K562 (cell line): Measurements from ENCODE around the gene CDC14A. TPM values are rescaled to one million over a fixed set of nuclear protein-coding genes. Genes with fewer than 3 reads are reported as not detected.

Experiments used
- ATAC-seq: fragments of 200-7000 bp; cut with Tn5 transposase; 3 replicates; pipeline ENCODE4 v1.9.1; 2020; ENCODE audit warnings: moderate library complexity
- BruUV-seq: library from RNA; stranded (reverse); fragments of 400-500 nt; replicated peaks from 2 replicates; lab custom pipeline; 2021; lab: Mats Ljungman, UMichigan
- CTCF ChIA-PET: fragments of 300-600 bp; formaldehyde crosslinking; extraction: SDS; loops from one replicate; lab custom pipeline; 2021; ENCODE audit warnings: low intra/inter-chr PET ratio; lab: Yijun Ruan, JAX
- POLR2A ChIA-PET: fragments of 300-600, 350-650 bp; sonication (Branson Sonifier 250); formaldehyde crosslinking; extraction: SDS; loops from one replicate; lab custom pipeline; 2021; ENCODE audit warnings: antibody characterized with exemption, inconsistent platforms; lab: Yijun Ruan, JAX
- DNase-seq, 4 experiments: peaks; one replicate each; pipeline versions ENCODE4 v3.0.0 to v3.0.0-alpha.2; 2011 to 2018; ENCODE audit warnings: low spot score in 3 of 4, mixed read lengths in 3 of 4; ENCODE audit errors: extremely low read depth in 1 of 4
- FAIRE-seq: peaks from 2 replicates; lab custom pipeline; 2011; peaks lifted over from hg19 to GRCh38; lab: Jason Lieb, UNC
- H2AFZ ChIP-seq: 2 replicates; pipeline ENCODE4 v1.6.0; 2011; ENCODE audit warnings: low read depth, low read length, control low read depth, inconsistent platforms
- H3K27ac ChIP-seq: fragments of 200-600 bp; 3 replicates; pipeline ENCODE4 v1.8.0; 2011; ENCODE audit warnings: low read depth, mild to moderate bottlenecking, control low read depth, inconsistent platforms, low read length, moderate library complexity, mixed read lengths; ENCODE audit errors: extremely low read depth
- H3K27me3 ChIP-seq, 2 experiments: fragments of 300-600 bp in 1 of 2; 2 replicates in 1 of 2; 3 replicates in 1 of 2; pipeline versions ENCODE4 v1.6.0 to v1.8.0; 2011; ENCODE audit warnings: inconsistent platforms in 2 of 2, low read length in 2 of 2, mild to moderate bottlenecking in 1 of 2, mixed read lengths in 1 of 2, moderate library complexity in 1 of 2; ENCODE audit not compliant: control insufficient read depth in 2 of 2, insufficient read depth in 2 of 2
- H3K36me3 ChIP-seq: fragments of 300-600 bp; 3 replicates; pipeline ENCODE4 v1.8.0; 2011; ENCODE audit warnings: mild to moderate bottlenecking, low read length, inconsistent platforms; ENCODE audit not compliant: control insufficient read depth, insufficient read depth
- H3K4me1 ChIP-seq, 2 experiments: fragments of 200-600 bp in 1 of 2; replicated peaks in 1 of 2; 2 replicates in 1 of 2; 3 replicates in 1 of 2; pipeline versions ENCODE4 v1.5.1 to v1.8.0; 2011; ENCODE audit warnings: inconsistent platforms in 2 of 2, low read length in 2 of 2, mild to moderate bottlenecking in 1 of 2, mixed read lengths in 1 of 2, moderate library complexity in 1 of 2; ENCODE audit not compliant: control insufficient read depth in 2 of 2, insufficient read depth in 2 of 2
- H3K4me2 ChIP-seq: 2 replicates; pipeline ENCODE4 v1.6.1; 2011; ENCODE audit warnings: low read length, control low read depth, inconsistent platforms, mixed read lengths; ENCODE audit not compliant: insufficient read depth
- H3K4me3 ChIP-seq: fragments of 200-600 bp; sonication (generic), shearing (Covaris generic); 2 replicates; pipeline ENCODE4 v1.5.1; 2016; ENCODE audit warnings: control low read depth, inconsistent platforms
- H3K79me2 ChIP-seq: fragments of 200-600 bp; 3 replicates; pipeline ENCODE4 v1.8.0; 2011; ENCODE audit warnings: low read length, inconsistent platforms; ENCODE audit not compliant: control insufficient read depth, insufficient read depth
- H3K9ac ChIP-seq, 2 experiments: 2 replicates each; pipeline versions ENCODE4 v1.6.0 to v1.6.1; 2011; ENCODE audit warnings: low read depth in 2 of 2, low read length in 2 of 2, control low read depth in 1 of 2, inconsistent platforms in 1 of 2, mild to moderate bottlenecking in 1 of 2, mixed read lengths in 1 of 2; ENCODE audit not compliant: insufficient read depth in 1 of 2
- H3K9me1 ChIP-seq: one replicate; pipeline ENCODE4 v1.6.0; 2011; ENCODE audit warnings: inconsistent platforms, mild to moderate bottlenecking, low read length, moderate library complexity; ENCODE audit not compliant: control insufficient read depth, insufficient read depth
- H3K9me3 ChIP-seq: replicated peaks from 2 replicates; pipeline ENCODE4 v1.5.1; 2011; ENCODE audit warnings: low read depth, low read length, inconsistent platforms; ENCODE audit not compliant: control insufficient read depth, insufficient read depth
- H4K20me1 ChIP-seq: replicated peaks from 2 replicates; pipeline ENCODE4 v1.6.1; 2011; ENCODE audit warnings: low read length, inconsistent platforms, mixed read lengths; ENCODE audit not compliant: control insufficient read depth, insufficient read depth
- CHD2 ChIP-seq: IDR thresholded peaks from 2 replicates; pipeline ENCODE4 v1.6.1; 2011; ENCODE audit warnings: low read depth, low read length
- CREB3 ChIP-seq: fragments of 450-650 bp; conservative IDR thresholded peaks from 2 replicates; pipeline ENCODE4 v1.6.1; 2016; ENCODE audit warnings: missing genetic modification characterization, low read depth, mild to moderate bottlenecking, missing compliant biosample characterization, moderate library complexity
- CREB3L1 ChIP-seq: fragments of 450-650 bp; IDR thresholded peaks from 2 replicates; pipeline ENCODE4 v1.6.1; 2014; ENCODE audit warnings: low read depth, mild to moderate bottlenecking, moderate library complexity, borderline replicate concordance
- DIDO1 ChIP-seq: fragments of 450-650 bp; IDR thresholded peaks from 2 replicates; pipeline ENCODE4 v1.6.1; 2016; ENCODE audit warnings: low read depth, missing biosample characterization, missing genetic modification characterization
- ETV5 ChIP-seq: sonication (generic); formaldehyde crosslinking; IDR thresholded peaks from 2 replicates; pipeline ENCODE4 v1.4.0; 2020; ENCODE audit warnings: low read depth, mild to moderate bottlenecking, missing genetic modification reagents
- FOXK2 ChIP-seq, 2 experiments: fragments of 450-650 bp; IDR thresholded peaks in 1 of 2; conservative IDR thresholded peaks in 1 of 2; 2 replicates each; pipeline ENCODE4 v1.6.1; 2016; ENCODE audit warnings: low read depth in 2 of 2, mild to moderate bottlenecking in 1 of 2
- GABPA ChIP-seq: fragments of 200-800 bp; sonication (Bioruptor generic); conservative IDR thresholded peaks from 2 replicates; pipeline ENCODE4 v1.6.1; 2016; ENCODE audit warnings: low read depth, missing genetic modification characterization, missing compliant biosample characterization
- GTF2A2 ChIP-seq: IDR thresholded peaks from 2 replicates; pipeline ENCODE4 v1.6.1; 2016; ENCODE audit warnings: mild to moderate bottlenecking, missing genetic modification characterization, missing compliant biosample characterization
- HNRNPK ChIP-seq: fragments of 200-400 bp; formaldehyde crosslinking; IDR thresholded peaks from one replicate; pipeline ENCODE4 v1.6.1; 2018; ENCODE audit warnings: mild to moderate bottlenecking, low read depth, low read length; ENCODE audit not compliant: poor library complexity, severe bottlenecking
- MLLT1 ChIP-seq, 2 experiments: fragments of 450-650 bp; IDR thresholded peaks; 2 replicates each; pipeline ENCODE4 v1.6.1; 2016
- RAD51 ChIP-seq: fragments of 450-650 bp; IDR thresholded peaks from 2 replicates; pipeline ENCODE4 v1.7.1; 2016; ENCODE audit warnings: low read depth, mild to moderate bottlenecking, borderline replicate concordance
- RNF2 ChIP-seq: sonication (generic); IDR thresholded peaks from 2 replicates; pipeline ENCODE4 v1.6.1; 2016
- SIN3A ChIP-seq, 2 experiments: fragments of 150-350 bp in 1 of 2; IDR thresholded peaks; 2 replicates each; pipeline ENCODE4 v1.6.1; 2011 to 2016; ENCODE audit warnings: borderline replicate concordance in 2 of 2, low read depth in 2 of 2, low read length in 2 of 2, mild to moderate bottlenecking in 2 of 2, moderate library complexity in 2 of 2; ENCODE audit not compliant: control insufficient read depth in 1 of 2
- SMC3 ChIP-seq: conservative IDR thresholded peaks from 2 replicates; pipeline ENCODE4 v1.6.1; 2011; ENCODE audit warnings: low read depth, low read length, improper control_type of control experiment; ENCODE audit not compliant: insufficient read depth
- TOE1 ChIP-seq, 2 experiments: fragments of 450-650 bp in 1 of 2; sonication (generic) in 1 of 2; formaldehyde crosslinking in 1 of 2; IDR thresholded peaks; 2 replicates each; pipeline versions ENCODE4 v1.7.1 to v1.8.0; 2016 to 2022; ENCODE audit warnings: borderline replicate concordance in 2 of 2, mild to moderate bottlenecking in 2 of 2, antibody characterized with exemption in 1 of 2, inconsistent platforms in 1 of 2, low read depth in 1 of 2, missing genetic modification reagents in 1 of 2, moderate library complexity in 1 of 2
- ZNF324 ChIP-seq: fragments of 250-450 bp; sonication (Bioruptor Pico); IDR thresholded peaks from 2 replicates; pipeline ENCODE4 v1.4.0; 2020; ENCODE audit warnings: mild to moderate bottlenecking
- ZNF707 ChIP-seq: fragments of 250-450 bp; sonication (Bioruptor Pico); conservative IDR thresholded peaks from 2 replicates; pipeline ENCODE4 v1.8.0; 2022; ENCODE audit warnings: inconsistent platforms, mild to moderate bottlenecking, moderate library complexity
- ZNF766 ChIP-seq: fragments of 200-800 bp; sonication (Bioruptor generic); conservative IDR thresholded peaks from 2 replicates; pipeline ENCODE4 v1.6.1; 2016; ENCODE audit warnings: missing genetic modification characterization, missing compliant biosample characterization
- WGBS: fragments of 100-300 bp; shearing (Covaris generic); methylation state at CpG from one replicate; pipeline ENCODE4 v1.1.6; 2016; ENCODE audit warnings: low coverage, mixed read lengths; ENCODE audit not compliant: insufficient coverage; ENCODE audit errors: missing lambda C conversion rate; 5-methylcytosine and 5-hydroxymethylcytosine counted together
- in situ Hi-C: fragments of 300-500 bp; cut with MboI; formaldehyde crosslinking; loops from 4 replicates; pipeline ENCODE4 v1.15.0; 2018; ENCODE audit warnings: inconsistent platforms, mixed read lengths
- intact Hi-C: fragments of 100-400 bp; cut with micrococcal nuclease; formaldehyde crosslinking; loops from 2 replicates; pipeline ENCODE4 v1.14.2; 2022
- polyA plus RNA-seq, 8 experiments: library from polyadenylated mRNA; depleted of rRNA in 4 of 8; stranded (reverse) in 5 of 8; unstranded in 3 of 8; fragments of >200 nt; fragmentation: Nextera tagmentation in 2 of 8; fragmentation: Illumina TruSeq in 1 of 8; extraction: Ambion mirVana in 2 of 8; extraction: Trizol in 1 of 8; gene quantifications; 2 replicates each; pipeline versions ENCODE4 v1.2.1 to v1.2.3, GENCODE V29; 2011 to 2014; ENCODE audit warnings: inconsistent platforms in 1 of 8, missing spikeins in 1 of 8
- total RNA-seq, 7 experiments: library from RNA; depleted of rRNA in 6 of 7; stranded (reverse); fragments of >200 nt in 6 of 7; fragmentation: Illumina TruSeq in 2 of 7; extraction: Trizol in 2 of 7; gene quantifications; 2 replicates each; pipeline versions ENCODE4 v1.2.1 to v1.2.3, GENCODE V29; 2011 to 2021; ENCODE audit warnings: low replicate concordance in 1 of 7

Gene CDC14A
- total and polyA plus RNA-seq, 9 of the 15 experiments (the other 6 are each of a cell fraction or from before 2014, with no cell fraction given): 17.0 to 74.3 (median 33.4) TPM

GRCh38 chr1:100364697-100365096, 12.4 kb downstream of the CDC14A start:
- Histone ChIP-seq H3K4me3 (peak overlapping the region; percentile 58), H2AFZ (no peak overlapping the region), H3K36me3 (peaks cover 27% of the 10 kb centered on the region), H3K4me2 (peak overlapping the region; percentile 80), H3K4me1 (peaks cover 14 to 52% of the 10 kb centered on the region in 2 experiments), H3K27me3 (no peaks in the 10 kb centered on the region), H3K27ac (peak overlapping the region; percentile 73), H3K9me1 (no peaks in the 10 kb centered on the region), H4K20me1 (no peaks in the 10 kb centered on the region; the same call in 1 of the 2 replicates), H3K79me2 (peaks cover 95% of the 10 kb centered on the region), H3K9ac (peak overlapping the region in 1 of 2 experiments; percentile 70; a peak in 2 of 4 replicates), H3K9me3 (no peaks in the 10 kb centered on the region)
- FAIRE-seq (no peak), ATAC-seq (peak; percentile 23), DNase-seq (no peak)
- intact Hi-C loops: no loop called here
- in situ Hi-C loops: no loop called here
- ChIA-PET CTCF (no interaction called here), POLR2A (interaction anchor here (0.7 to 6.6 kb wide), 5 partner anchors 12 to 286 kb away, joined by 3 to 136 read pairs (median 5); partner anchors contain the start of gene CDC14A)
- no TSS peak for BruUV-seq
- WGBS: 0% methylated on average over 3 of the region's 3 CpGs
- TF ChIP-seq TOE1 (IDR thresholded peaks at IDR 0.05; ENCODE audit: borderline replicate concordance) (no peak), TOE1 (CRISPR knock-in tag; IDR thresholded peaks at IDR 0.05; ENCODE audit: borderline replicate concordance, low read depth) (no peak), ZNF707 (CRISPR knock-in tag) (no peak), DIDO1 (no peak), HNRNPK (no peak), GTF2A2 (no peak), CREB3 (tag) (no peak), GABPA (tag) (no peak), FOXK2 (conservative IDR thresholded peaks at IDR 0.05 in 1 of 2, IDR thresholded peaks at IDR 0.05 in 1 of 2; ENCODE audit: low read depth in 2 of 2) (peak in 1 of 2 experiments; percentile 57; a peak in 1 of 4 replicates), SMC3 (no peak), RNF2 (no peak), SIN3A (IDR thresholded peaks at IDR 0.05; ENCODE audit: borderline replicate concordance in 2 of 2, control insufficient read depth in 1 of 2, low read depth in 2 of 2, low read length in 2 of 2) (0 out of 4 replicates have a peak, but pooled peaks of 1 of the 2 experiments have one; percentile 6), CHD2 (no peak), RAD51 (no peak), MLLT1 (IDR thresholded peaks at IDR 0.05) (no peak), ETV5 (CRISPR knock-in tag) (no peak), ZNF324 (CRISPR knock-in tag) (no peak), ZNF766 (CRISPR knock-in tag) (peak; percentile 13; the same call in 1 of the 2 replicates), CREB3L1 (no peak)
